Mammary epithelial cell (primary cell): ENCODE measurements around the gene FAM193A.
"Not testable (repeated sequence)": the region's sequence is repeated elsewhere in the genome, so short reads cannot be mapped to it uniquely, and the experiment has no call there.

Experiments used
- CTCF ChIP-seq, 2 donors: IDR thresholded peaks in 1 of 2; conservative IDR thresholded peaks in 1 of 2; 2 replicates each; pipeline ENCODE4 v1.5.1; 2011 to 2012; ENCODE audit warnings: inconsistent platforms in 2 of 2, low read length in 2 of 2, mild to moderate bottlenecking in 2 of 2, control low read depth in 1 of 2, low read depth in 1 of 2; ENCODE audit not compliant: insufficient read depth in 1 of 2; ENCODE audit errors: extremely low read depth in 1 of 2
- EZH2 ChIP-seq: IDR thresholded peaks from 2 replicates; pipeline ENCODE4 v1.6.1; 2012; ENCODE audit warnings: low read length, inconsistent platforms, borderline replicate concordance

DNA sequence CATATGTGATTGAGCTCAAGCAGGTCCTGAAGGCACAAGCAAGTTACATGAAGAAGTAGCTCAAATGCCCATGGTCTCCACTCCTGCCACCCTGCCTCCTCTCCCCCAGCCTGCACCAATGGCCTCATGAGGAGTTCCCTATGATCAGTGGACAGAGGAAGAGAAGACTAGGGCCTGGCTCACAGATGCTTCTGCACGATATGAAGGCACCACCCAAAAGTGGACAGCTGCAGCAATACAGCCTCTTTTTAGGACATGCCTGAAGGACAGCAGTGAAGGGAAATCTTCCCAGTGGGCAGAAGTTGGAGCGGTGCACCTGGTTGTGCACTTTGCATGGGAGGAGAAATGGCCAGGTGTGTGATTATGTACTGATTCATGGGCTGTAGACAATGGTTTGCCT, 201.8 kb downstream of the FAM193A start:
- not testable (repeated sequence) for TF ChIP-seq CTCF (conservative IDR thresholded peaks at IDR 0.05 in 1 of 2, IDR thresholded peaks at IDR 0.05 in 1 of 2; ENCODE audit: extremely low read depth in 1 of 2, insufficient read depth in 1 of 2, low read depth in 1 of 2, low read length in 2 of 2); EZH2
